Measurements from ENCODE around the gene KCNK3.

- TF ChIP-seq GATA2 (IDR thresholded peaks at IDR 0.05; ENCODE audit: low read depth, low read length) (no peak), GATA3 (IDR thresholded peaks at IDR 0.05; ENCODE audit: low read depth, low read length) (no peak)
Measured at GRCh38 chr2:26742048-26742770, 49.7 kb downstream of the KCNK3 start.

Measured in SH-SY5Y (cell line).